H1 (cell line): ENCODE data around the gene ACY1.

ENCODE experiments used
- ASH2L ChIP-seq: fragments of 200-600, 300-600 bp; sonication (generic); IDR thresholded peaks from one replicate; pipeline ENCODE4 v1.7.1; 2017; ENCODE audit warnings: low read length
- EZH2 ChIP-seq: fragments of 200-600 bp; sonication (generic); IDR thresholded peaks from 2 replicates; pipeline ENCODE4 v1.7.1; 2012; ENCODE audit warnings: low read depth, mild to moderate bottlenecking, moderate library complexity, low read length, inconsistent platforms; ENCODE audit not compliant: severe bottlenecking
- RAD21 ChIP-seq, 2 experiments: IDR thresholded peaks in 1 of 2; conservative IDR thresholded peaks in 1 of 2; 2 replicates each; pipeline ENCODE4 v1.6.1; 2011; ENCODE audit warnings: low read depth in 2 of 2, low read length in 2 of 2, improper control_type of control experiment in 1 of 2, inconsistent platforms in 1 of 2, mild to moderate bottlenecking in 1 of 2, moderate library complexity in 1 of 2
- RBBP5 ChIP-seq: IDR thresholded peaks from 2 replicates; pipeline ENCODE4 v1.7.1; 2012; ENCODE audit warnings: low read depth, mild to moderate bottlenecking, inconsistent platforms, low read length, moderate library complexity, borderline replicate concordance
- TF ChIP-seq, protein P1 (sequence below), 3 experiments: IDR thresholded peaks; 1 replicate in 2 of 3; 2 replicates in 1 of 3; pipeline versions ENCODE4 v1.5.1 to v1.6.1; 2011; ENCODE audit warnings: low read length in 3 of 3, mild to moderate bottlenecking in 3 of 3, inconsistent platforms in 2 of 3, low read depth in 1 of 3, moderate library complexity in 1 of 3; ENCODE audit not compliant: insufficient read depth in 1 of 3; ENCODE audit errors: control extremely low read depth in 1 of 3

DNA sequence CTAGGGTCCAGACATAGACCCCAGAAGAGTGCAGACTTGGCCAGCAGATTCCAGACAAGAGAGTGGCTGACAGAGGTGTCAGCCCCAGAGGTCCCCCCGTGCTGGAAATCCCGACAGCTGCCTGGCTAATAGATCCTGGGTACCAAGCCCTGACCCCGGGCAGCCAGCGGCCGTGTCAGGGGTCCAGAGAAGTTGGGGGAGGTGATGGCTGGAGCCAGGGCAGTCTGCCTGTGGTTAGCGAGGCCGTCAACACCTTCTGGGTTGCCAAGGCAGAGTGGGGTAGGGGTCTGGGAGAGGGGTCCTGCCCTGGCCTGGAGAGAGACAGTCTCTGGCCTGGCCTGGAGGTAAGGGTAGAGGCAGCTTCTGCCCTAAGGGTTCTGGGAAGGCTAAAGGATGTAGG lies 37.5 kb downstream of the ACY1 start:
- TF ChIP-seq, protein P1, sequence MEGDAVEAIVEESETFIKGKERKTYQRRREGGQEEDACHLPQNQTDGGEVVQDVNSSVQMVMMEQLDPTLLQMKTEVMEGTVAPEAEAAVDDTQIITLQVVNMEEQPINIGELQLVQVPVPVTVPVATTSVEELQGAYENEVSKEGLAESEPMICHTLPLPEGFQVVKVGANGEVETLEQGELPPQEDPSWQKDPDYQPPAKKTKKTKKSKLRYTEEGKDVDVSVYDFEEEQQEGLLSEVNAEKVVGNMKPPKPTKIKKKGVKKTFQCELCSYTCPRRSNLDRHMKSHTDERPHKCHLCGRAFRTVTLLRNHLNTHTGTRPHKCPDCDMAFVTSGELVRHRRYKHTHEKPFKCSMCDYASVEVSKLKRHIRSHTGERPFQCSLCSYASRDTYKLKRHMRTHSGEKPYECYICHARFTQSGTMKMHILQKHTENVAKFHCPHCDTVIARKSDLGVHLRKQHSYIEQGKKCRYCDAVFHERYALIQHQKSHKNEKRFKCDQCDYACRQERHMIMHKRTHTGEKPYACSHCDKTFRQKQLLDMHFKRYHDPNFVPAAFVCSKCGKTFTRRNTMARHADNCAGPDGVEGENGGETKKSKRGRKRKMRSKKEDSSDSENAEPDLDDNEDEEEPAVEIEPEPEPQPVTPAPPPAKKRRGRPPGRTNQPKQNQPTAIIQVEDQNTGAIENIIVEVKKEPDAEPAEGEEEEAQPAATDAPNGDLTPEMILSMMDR (IDR thresholded peaks at IDR 0.05; ENCODE audit: control extremely low read depth in 1 of 3, insufficient read depth in 1 of 3, low read depth in 1 of 3, low read length in 3 of 3), result no peak
- TF ChIP-seq RAD21 (IDR thresholded peaks at IDR 0.05 in 1 of 2, conservative IDR thresholded peaks at IDR 0.05 in 1 of 2; ENCODE audit: low read depth in 2 of 2, low read length in 2 of 2) (no peak), RBBP5 (no peak), EZH2 (no peak), ASH2L (no peak)
